ENCODE measurements around the gene MPP7.

MPP7 gene

DNA sequence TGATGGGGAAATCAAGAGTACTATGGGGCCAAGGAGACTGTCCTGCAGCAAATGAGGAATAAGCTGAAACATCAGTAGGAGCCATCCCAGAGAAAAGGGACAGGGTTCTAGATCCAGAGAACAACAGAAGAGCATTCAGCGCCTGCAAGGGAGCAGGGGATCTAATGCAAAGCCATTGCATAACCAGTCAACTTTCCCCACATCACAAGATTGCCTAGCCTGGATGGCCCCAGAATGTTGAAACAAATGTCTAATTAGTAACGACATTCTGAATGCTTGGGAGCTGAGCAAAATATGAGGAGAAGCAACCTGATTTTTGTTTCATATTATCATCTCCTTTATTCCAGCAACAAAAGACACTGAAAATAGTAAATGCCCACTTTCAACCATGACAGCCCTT lies 2.7 kb upstream of the MPP7 start:
- no peak for DNase-seq (ENCODE audit: low read depth)

- no peak for DNase-seq (ENCODE audit: low read depth)
Measured at GRCh38 chr10:28304032-28304571, 1.2 kb upstream of the MPP7 start.

DNA sequence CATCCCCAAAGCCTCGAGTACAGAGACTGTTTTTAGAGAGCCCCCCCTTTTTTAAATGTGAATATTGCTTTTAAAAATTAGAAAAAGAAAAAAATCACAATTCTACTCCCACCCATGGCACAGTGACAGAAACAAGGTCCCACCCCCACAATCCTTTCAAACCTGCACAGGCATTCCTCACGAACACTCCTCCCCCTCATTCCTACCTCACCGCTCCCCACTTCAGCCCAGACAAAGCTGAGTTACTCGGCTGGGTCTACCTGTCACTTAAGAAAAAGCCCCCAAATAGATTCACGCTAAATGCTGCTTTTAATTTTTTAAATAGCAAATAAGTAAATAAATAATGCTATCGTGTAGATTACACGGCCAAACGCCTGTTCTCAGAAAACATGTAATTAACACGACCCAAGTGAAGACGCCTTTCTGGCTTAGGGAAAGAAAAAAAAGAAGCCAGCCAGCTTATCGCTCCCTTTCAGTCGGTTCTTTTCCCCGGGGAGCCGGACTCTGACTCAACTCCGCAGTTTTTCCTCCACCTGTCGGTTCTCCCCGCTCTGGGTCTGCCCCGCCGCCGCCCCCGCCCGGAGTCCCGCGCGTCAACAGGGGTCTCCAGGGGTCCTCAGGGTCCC lies 739 bp downstream of the MPP7 start:
- DNase-seq (ENCODE audit: low read depth), result no peak

GRCh38 chr10:28300027-28300426 lies 2.8 kb downstream of the MPP7 start:
- no peak for DNase-seq (ENCODE audit: low read depth)

- no peak for DNase-seq (ENCODE audit: low read depth)
Measured at GRCh38 chr10:28298951-28299350, 3.9 kb downstream of the MPP7 start.

DNA sequence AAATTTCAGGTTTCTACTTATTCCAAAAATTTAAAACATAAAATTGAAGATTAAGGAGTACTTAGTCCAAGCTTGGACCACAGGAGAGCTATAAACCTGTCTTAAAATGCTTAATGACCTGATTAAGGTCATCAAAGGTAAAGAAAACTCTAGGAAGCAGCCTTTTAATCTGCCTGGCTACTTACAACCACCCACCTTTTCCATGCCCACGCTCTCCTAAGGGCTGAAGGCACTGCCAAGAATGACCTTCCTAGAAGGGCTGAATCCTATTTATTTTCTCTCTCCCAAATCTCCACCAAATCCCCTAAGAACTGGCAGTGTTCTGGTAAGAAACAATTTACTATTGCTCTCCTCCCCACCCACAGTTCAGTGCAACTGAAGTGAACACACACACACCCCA lies 6.8 kb downstream of the MPP7 start:
- no peak for DNase-seq (ENCODE audit: low read depth)

DNA sequence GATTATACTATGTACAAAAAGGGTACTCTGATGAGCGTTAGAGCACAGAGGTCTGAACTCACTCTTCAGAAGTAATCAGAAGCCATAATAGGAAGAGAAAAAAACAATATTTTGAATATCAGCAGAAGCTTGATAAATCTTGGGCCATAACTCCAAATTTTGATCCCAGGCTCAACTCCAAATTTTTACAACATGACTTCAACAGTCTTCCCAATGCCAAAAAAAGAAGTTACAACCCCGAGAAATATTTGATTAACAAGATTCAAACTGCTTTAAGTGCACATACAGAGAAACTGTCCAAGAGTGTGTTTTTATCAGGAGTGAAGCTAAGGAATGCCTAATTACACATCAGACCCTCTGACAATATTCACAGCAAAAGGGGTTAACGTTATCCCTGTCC lies 7.5 kb downstream of the MPP7 start:
- DNase-seq (ENCODE audit: low read depth), result no peak

GRCh38 chr10:28294809-28295208 lies 8.1 kb downstream of the MPP7 start:
- DNase-seq (ENCODE audit: low read depth), result no peak

GRCh38 chr10:28294169-28294532 lies 8.7 kb downstream of the MPP7 start:
- DNase-seq (ENCODE audit: low read depth), result no peak

GRCh38 chr10:28293236-28294168 lies 9.4 kb downstream of the MPP7 start:
- DNase-seq (ENCODE audit: low read depth), result no peak

GRCh38 chr10:28291881-28292297 lies 11.0 kb downstream of the MPP7 start:
- DNase-seq (ENCODE audit: low read depth), result no peak

DNA sequence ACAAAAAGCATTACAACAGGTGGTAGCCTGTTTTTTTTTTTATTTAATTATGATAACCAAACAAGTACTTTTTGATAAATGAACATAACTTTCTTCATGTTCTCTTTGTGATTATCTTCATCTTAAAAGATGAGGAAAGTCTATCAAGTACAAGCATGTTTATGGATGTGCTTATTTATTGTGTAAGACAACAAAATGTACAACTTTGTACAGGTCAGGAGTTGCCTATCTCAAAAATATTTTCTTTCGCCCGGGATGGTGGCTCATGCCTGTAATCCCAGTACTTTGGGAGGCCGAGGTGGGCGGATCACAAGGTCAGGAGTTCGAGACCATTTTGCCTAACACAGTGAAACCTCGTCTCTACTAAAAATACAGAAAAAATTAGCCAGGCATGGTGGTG lies 17.0 kb downstream of the MPP7 start:
- no peak for DNase-seq (ENCODE audit: low read depth)

GRCh38 chr10:28284126-28284525 lies 18.7 kb downstream of the MPP7 start:
- no peak for DNase-seq (ENCODE audit: low read depth)

DNA sequence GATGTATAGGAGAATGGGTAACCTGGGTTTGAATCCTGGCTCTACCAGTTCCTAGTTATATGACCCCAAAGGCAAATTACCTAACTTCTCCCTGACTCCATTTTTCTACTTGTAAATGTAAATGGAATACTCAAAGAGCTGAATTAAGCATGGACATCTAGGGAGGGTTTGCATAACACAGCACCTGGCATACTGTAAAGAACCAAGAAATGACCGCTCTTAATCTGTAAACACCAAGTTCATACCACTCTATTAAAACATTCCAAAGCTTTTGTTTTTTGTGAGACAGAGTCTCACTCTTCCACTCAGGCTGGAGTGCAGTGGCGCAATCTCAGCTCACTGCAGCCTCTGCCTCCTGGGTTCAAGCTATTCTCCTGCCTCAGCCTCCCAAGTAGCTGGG lies 19.6 kb downstream of the MPP7 start:
- DNase-seq (ENCODE audit: low read depth), result no peak

DNA sequence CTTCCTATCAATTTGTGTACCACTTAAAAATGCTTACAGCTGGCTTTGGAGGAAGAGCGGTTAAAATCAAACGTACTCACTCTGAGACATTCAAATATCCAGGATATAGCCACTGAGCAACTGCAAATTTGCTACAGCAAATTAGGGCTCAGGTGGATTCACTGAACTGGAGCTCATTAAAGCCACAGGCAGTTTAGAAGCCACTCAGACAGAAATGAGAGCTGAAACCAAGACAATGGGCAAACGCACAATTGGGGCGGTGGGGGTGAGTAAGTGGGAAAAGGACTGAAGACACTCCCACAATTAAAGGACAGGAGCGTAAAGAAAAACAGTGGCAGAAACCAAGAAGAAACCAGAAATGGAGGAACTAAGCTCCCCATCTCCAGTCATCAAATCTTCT lies 20.5 kb downstream of the MPP7 start:
- no peak for DNase-seq (ENCODE audit: low read depth)

GRCh38 chr10:28281726-28282315 lies 21.0 kb downstream of the MPP7 start:
- no peak for DNase-seq (ENCODE audit: low read depth)

DNA sequence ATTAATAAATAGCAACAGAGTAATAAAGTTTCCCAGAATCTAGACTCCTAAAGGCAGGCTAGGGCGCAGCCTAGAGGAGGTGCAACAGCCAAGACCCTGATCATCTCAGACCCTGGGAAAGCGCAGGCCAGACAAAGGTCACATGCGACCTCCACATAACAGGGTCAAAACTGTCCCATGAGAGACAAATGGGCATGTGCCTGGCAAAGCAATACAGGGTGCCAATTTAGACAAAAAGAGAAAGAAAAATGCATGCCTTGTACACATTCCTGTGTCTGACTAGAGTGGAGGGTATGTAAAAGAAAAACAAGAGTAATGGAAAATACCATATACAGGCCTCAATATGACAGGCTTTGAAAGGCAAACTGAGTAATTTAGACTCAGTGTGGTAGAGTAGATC lies 22.2 kb downstream of the MPP7 start:
- no peak for DNase-seq (ENCODE audit: low read depth)

DNA sequence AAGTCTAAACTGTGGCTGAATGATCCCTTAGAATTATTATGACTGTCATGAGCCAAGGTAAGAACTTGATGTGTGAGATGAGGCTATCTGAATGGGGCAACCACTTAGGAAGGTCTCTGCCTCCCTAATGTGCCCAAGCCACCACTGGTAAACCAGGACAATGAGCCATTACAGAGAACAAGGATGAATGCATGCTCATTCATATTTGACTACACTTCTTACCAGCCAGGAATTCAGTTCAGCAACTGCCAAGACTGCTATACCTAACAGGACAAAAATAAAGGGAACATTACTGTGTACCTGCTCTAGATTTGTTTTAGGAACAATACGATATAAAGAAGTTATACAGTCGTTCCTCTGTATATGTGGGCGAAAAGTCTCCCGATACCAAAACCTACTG lies 23.0 kb downstream of the MPP7 start:
- DNase-seq (ENCODE audit: low read depth), result no peak

GRCh38 chr10:28278842-28279241 lies 24.0 kb downstream of the MPP7 start:
- DNase-seq (ENCODE audit: low read depth), result no peak

- DNase-seq (ENCODE audit: low read depth), result no peak
Measured at GRCh38 chr10:28276384-28276783, 26.5 kb downstream of the MPP7 start.

GRCh38 chr10:28274475-28274874 lies 28.4 kb downstream of the MPP7 start:
- no peak for DNase-seq (ENCODE audit: low read depth)

DNA sequence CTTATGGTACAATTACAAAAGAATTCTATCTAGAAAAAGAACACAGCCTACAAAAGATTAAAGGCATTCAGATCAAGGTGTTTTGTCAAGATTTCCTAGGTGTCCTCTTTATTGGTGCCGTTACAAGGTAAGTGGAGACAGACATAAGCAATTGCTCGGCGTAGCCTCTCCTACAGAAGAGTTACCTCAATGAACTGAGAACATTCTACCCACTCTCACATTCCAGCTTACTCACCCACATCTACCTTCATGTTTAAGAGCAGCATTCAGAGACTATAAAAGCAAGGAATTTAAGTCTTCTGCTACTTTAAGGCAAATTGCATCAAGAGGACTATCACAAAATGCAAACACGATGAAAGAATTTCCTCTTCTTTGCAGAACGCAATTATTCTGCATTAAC lies 29.5 kb downstream of the MPP7 start:
- DNase-seq (ENCODE audit: low read depth), result no peak

DNA sequence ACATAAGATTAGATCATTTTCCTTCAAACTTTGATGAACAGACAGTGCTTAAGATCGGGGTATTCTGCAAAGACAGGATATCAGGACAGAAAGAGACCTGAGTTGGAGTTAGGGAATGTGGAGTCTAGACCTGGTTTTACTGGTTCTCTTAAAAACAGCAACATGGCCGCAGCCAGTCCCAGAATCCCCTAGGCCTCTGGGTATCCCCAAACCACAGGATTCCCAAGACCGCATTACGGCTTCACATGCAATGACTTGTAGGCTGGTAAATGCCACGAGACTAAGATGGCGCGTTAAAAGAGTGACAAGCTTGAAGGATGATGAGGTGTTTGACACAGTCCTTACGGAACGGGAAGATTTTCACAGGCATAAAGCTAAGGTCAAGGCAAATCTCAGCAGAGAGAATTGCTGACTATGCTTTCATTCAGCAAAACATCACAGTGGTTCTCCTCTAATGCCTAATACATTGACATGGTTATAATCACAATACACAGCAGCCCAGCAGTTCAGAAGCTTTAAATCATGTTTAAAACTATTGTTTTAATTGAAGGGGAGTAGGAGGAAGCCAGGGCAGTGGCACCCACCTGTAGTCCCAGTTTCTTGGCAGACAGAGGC lies 32.9 kb downstream of the MPP7 start:
- DNase-seq (ENCODE audit: low read depth), result no peak

Data from CMK (cell line).